ENCODE measurements around the gene KHDRBS2. TPM values are rescaled to one million over a fixed set of nuclear protein-coding genes. Genes with fewer than 3 reads are reported as not detected.

KHDRBS2 gene
- polyA plus RNA-seq, 1 experiment: not detected

GRCh38 chr6:61977099-61977498 lies 308.9 kb downstream of the KHDRBS2 start:
- Histone ChIP-seq H3K27me3 (ENCODE audit: control insufficient read depth, insufficient read depth, low read length) (no peaks in the 10 kb centered on the region), H3K36me3 (ENCODE audit: control insufficient read depth, insufficient read depth, low read length) (no peaks in the 10 kb centered on the region), H3K4me3 (ENCODE audit: low read depth, low read length) (no peak overlapping the region)
- no peak for DNase-seq (ENCODE audit: low read depth)
- POLR2A ChIA-PET: no interaction called here
- CTCF ChIA-PET: no interaction called here
- no peak for TF ChIP-seq CTCF (IDR thresholded peaks at IDR 0.05; ENCODE audit: insufficient read depth, low read depth, low read length)

- CTCF ChIA-PET: no interaction called here
- no peak for TF ChIP-seq CTCF (IDR thresholded peaks at IDR 0.05; ENCODE audit: insufficient read depth, low read depth, low read length)
- Histone ChIP-seq H3K36me3 (ENCODE audit: control insufficient read depth, insufficient read depth, low read length) (no peaks in the 10 kb centered on the region), H3K27me3 (ENCODE audit: control insufficient read depth, insufficient read depth, low read length) (no peaks in the 10 kb centered on the region), H3K4me3 (ENCODE audit: low read depth, low read length) (no peak overlapping the region)
- no peak for DNase-seq (ENCODE audit: low read depth)
- POLR2A ChIA-PET: no interaction called here
Observed at GRCh38 chr6:61959196-61959595, 326.8 kb downstream of the KHDRBS2 start.

GRCh38 chr6:61953851-61954250 lies 332.2 kb downstream of the KHDRBS2 start:
- POLR2A ChIA-PET: no interaction called here

GRCh38 chr6:61951586-61951985 lies 334.4 kb downstream of the KHDRBS2 start:
- ChIA-PET CTCF (no interaction called here), POLR2A (no interaction called here)
- Histone ChIP-seq H3K36me3 (ENCODE audit: control insufficient read depth, insufficient read depth, low read length) (no peaks in the 10 kb centered on the region), H3K27me3 (ENCODE audit: control insufficient read depth, insufficient read depth, low read length) (no peaks in the 10 kb centered on the region), H3K4me3 (ENCODE audit: low read depth, low read length) (no peak overlapping the region)
- TF ChIP-seq CTCF (IDR thresholded peaks at IDR 0.05; ENCODE audit: insufficient read depth, low read depth, low read length): no peak
- no peak for DNase-seq (ENCODE audit: low read depth)

More at GRCh38 chr6:61953851-61954250, 332.2 kb downstream of the KHDRBS2 start:
- no peaks in the 10 kb centered on the region for H3K36me3 ChIP-seq (ENCODE audit: control insufficient read depth, insufficient read depth, low read length)
- no peak overlapping the region for H3K4me3 ChIP-seq (ENCODE audit: low read depth, low read length)
- CTCF ChIA-PET: no interaction called here
- H3K27me3 ChIP-seq (ENCODE audit: control insufficient read depth, insufficient read depth, low read length): no peaks in the 10 kb centered on the region
- TF ChIP-seq CTCF (IDR thresholded peaks at IDR 0.05; ENCODE audit: insufficient read depth, low read depth, low read length): no peak
- no peak for DNase-seq (ENCODE audit: low read depth)

- Histone ChIP-seq H3K4me3 (ENCODE audit: low read depth, low read length) (no peak overlapping the region), H3K27me3 (ENCODE audit: control insufficient read depth, insufficient read depth, low read length) (no peaks in the 10 kb centered on the region), H3K36me3 (ENCODE audit: control insufficient read depth, insufficient read depth, low read length) (no peaks in the 10 kb centered on the region)
- CTCF ChIA-PET: no interaction called here
- no peak for TF ChIP-seq CTCF (IDR thresholded peaks at IDR 0.05; ENCODE audit: insufficient read depth, low read depth, low read length)
- POLR2A ChIA-PET: no interaction called here
- DNase-seq (ENCODE audit: low read depth): no peak
Observed at GRCh38 chr6:61950811-61951210, 335.2 kb downstream of the KHDRBS2 start.
